Mucosa of gallbladder (tissue), 1 donor: Measurements from ENCODE around the gene EOLA1. TPM values are rescaled to one million over a fixed set of nuclear protein-coding genes. Genes with fewer than 3 reads are reported as not detected.
"Not testable (repeated sequence)": the region's sequence is repeated elsewhere in the genome, so short reads cannot be mapped to it uniquely, and the experiment has no call there.

Source experiments
- DNase-seq: peaks from one replicate; pipeline ENCODE4 v3.0.0-alpha.2; 2020; ENCODE audit warnings: low spot score
- total RNA-seq: library from RNA; stranded (reverse); gene quantifications from one replicate; pipeline ENCODE4 v1.2.1, GENCODE V29; 2021
- donor health status: DM: no; HTN: no; CAD: no.

Gene EOLA1
- total RNA-seq, 1 donor from 2014 or later: 18.6 TPM

GRCh38 chrX:149513825-149514428 lies 26.9 kb upstream of the EOLA1 start:
- DNase-seq: no peak

GRCh38 chrX:149515954-149516602 lies 24.7 kb upstream of the EOLA1 start:
- no peak for DNase-seq

- no peak for DNase-seq
These were observed 24.2 kb upstream of the EOLA1 start for GRCh38 chrX:149516604-149517003.

GRCh38 chrX:149517308-149517707 lies 23.5 kb upstream of the EOLA1 start:
- DNase-seq: no peak

- no peak for DNase-seq
These were observed 22.6 kb upstream of the EOLA1 start for GRCh38 chrX:149518236-149518635.

- DNase-seq: not testable (repeated sequence)
These were observed 20.1 kb upstream of the EOLA1 start for GRCh38 chrX:149520636-149521277.

GRCh38 chrX:149521438-149521837 lies 19.4 kb upstream of the EOLA1 start:
- no peak for DNase-seq

GRCh38 chrX:149522916-149523315 lies 17.9 kb upstream of the EOLA1 start:
- peak; percentile 48 for DNase-seq

GRCh38 chrX:149525389-149525788 lies 15.4 kb upstream of the EOLA1 start:
- peak; percentile 35 for DNase-seq

GRCh38 chrX:149525903-149526302 lies 14.9 kb upstream of the EOLA1 start:
- DNase-seq: not testable (repeated sequence)

- DNase-seq: not testable (repeated sequence)
These were observed 14.3 kb upstream of the EOLA1 start for GRCh38 chrX:149526318-149527033.

GRCh38 chrX:149527705-149528104 lies 13.1 kb upstream of the EOLA1 start:
- no peak for DNase-seq

GRCh38 chrX:149528381-149528780 lies 12.4 kb upstream of the EOLA1 start:
- DNase-seq: no peak

- no peak for DNase-seq
These were observed 9.2 kb upstream of the EOLA1 start for GRCh38 chrX:149531599-149531998.

- not testable (repeated sequence) for DNase-seq
These were observed 7.9 kb upstream of the EOLA1 start for GRCh38 chrX:149532868-149533267.

GRCh38 chrX:149533999-149534398 lies 6.8 kb upstream of the EOLA1 start:
- DNase-seq: not testable (repeated sequence)

GRCh38 chrX:149534926-149535602 lies 5.7 kb upstream of the EOLA1 start:
- not testable (repeated sequence) for DNase-seq

- DNase-seq: not testable (repeated sequence)
These were observed 3.3 kb upstream of the EOLA1 start for GRCh38 chrX:149537474-149537873.

- peak; percentile 87 for DNase-seq
These were observed 1.3 kb upstream of the EOLA1 start for GRCh38 chrX:149539283-149540130.

GRCh38 chrX:149540131-149540620 lies 636 bp upstream of the EOLA1 start:
- DNase-seq: peak; percentile 93
